GM21529 (cell line): ENCODE measurements around the gene CLEC20A.
A peak's percentile ranks its signal among the peaks of the same experiment; 100 is the strongest.
"Not testable (repeated sequence)": the region's sequence is repeated elsewhere in the genome, so short reads cannot be mapped to it uniquely, and the experiment has no call there.

ENCODE experiments used
- ATAC-seq: cut with Tn5 transposase; IDR thresholded peaks from one replicate; pipeline ENCODE4 v1.9.1; 2021; ENCODE audit not compliant: unreplicated experiment

CLEC20A gene

GRCh38 chr1:178529364-178530036 lies 32.7 kb upstream of the CLEC20A start:
- ATAC-seq, result no peak

- no peak for ATAC-seq
These were observed 32.2 kb upstream of the CLEC20A start for GRCh38 chr1:178528953-178529335.

GRCh38 chr1:178528228-178528952 lies 31.6 kb upstream of the CLEC20A start:
- ATAC-seq, result no peak

GRCh38 chr1:178527117-178527516 lies 30.4 kb upstream of the CLEC20A start:
- ATAC-seq, result no peak

- no peak for ATAC-seq
These were observed 24.5 kb upstream of the CLEC20A start for GRCh38 chr1:178521241-178521640.

GRCh38 chr1:178520803-178521202 lies 24.0 kb upstream of the CLEC20A start:
- no peak for ATAC-seq

- no peak for ATAC-seq
These were observed 22.1 kb upstream of the CLEC20A start for GRCh38 chr1:178518894-178519293.

GRCh38 chr1:178516110-178516509 lies 19.3 kb upstream of the CLEC20A start:
- no peak for ATAC-seq

- ATAC-seq, result no peak
These were observed 16.7 kb upstream of the CLEC20A start for GRCh38 chr1:178513278-178513983.

GRCh38 chr1:178512566-178513277 lies 16.0 kb upstream of the CLEC20A start, which contains the start of gene TEX35:
Gene TEX35, plus strand, starts transcription at chr1:178513109. Its CDS starts 80 bp downstream, at chr1:178513189.
- no peak for ATAC-seq

- no peak for ATAC-seq
These were observed 13.4 kb upstream of the CLEC20A start for GRCh38 chr1:178510155-178510554.

GRCh38 chr1:178509414-178510007 lies 12.7 kb upstream of the CLEC20A start:
- no peak for ATAC-seq

- no peak for ATAC-seq
These were observed 9.9 kb upstream of the CLEC20A start for GRCh38 chr1:178506669-178507068.

GRCh38 chr1:178506177-178506576 lies 9.4 kb upstream of the CLEC20A start:
- ATAC-seq, result no peak

- no peak for ATAC-seq
These were observed 7.5 kb upstream of the CLEC20A start for GRCh38 chr1:178504286-178504685.

- ATAC-seq, result no peak
These were observed 7.1 kb upstream of the CLEC20A start for GRCh38 chr1:178503849-178504248.

GRCh38 chr1:178503316-178503715 lies 6.6 kb upstream of the CLEC20A start:
- not testable (repeated sequence) for ATAC-seq

GRCh38 chr1:178502856-178503255 lies 6.1 kb upstream of the CLEC20A start:
- ATAC-seq, result no peak

- no peak for ATAC-seq
These were observed 5.6 kb upstream of the CLEC20A start for GRCh38 chr1:178502330-178502714.

- peak; percentile 89 for ATAC-seq
These were observed 5.1 kb upstream of the CLEC20A start for GRCh38 chr1:178501705-178502329.
